WTC11 (cell line): ENCODE results near the gene TSPAN31. TPM values are rescaled to one million over a fixed set of nuclear protein-coding genes. Genes with fewer than 3 reads are reported as not detected.

Source experiments
- ATAC-seq: fragments of 200-7000 bp; cut with Tn5 transposase; 2 replicates; pipeline ENCODE4 v1.10.0; 2021; ENCODE audit warnings: mild to moderate bottlenecking, moderate library complexity
- CTCF ChIA-PET: fragments of 300-600 bp; sonication (Branson Sonifier 250); formaldehyde crosslinking; loops from one replicate; lab custom pipeline; 2021; ENCODE audit warnings: antibody characterized with exemption; lab: Charles Lee
- POLR2A ChIA-PET: fragments of 350-600 bp; sonication (Branson Sonifier 250); formaldehyde crosslinking; loops from one replicate; lab custom pipeline; 2021; ENCODE audit warnings: antibody characterized with exemption; lab: Charles Lee
- DNase-seq: peaks from one replicate; pipeline ENCODE4 v3.0.0; 2021; ENCODE audit warnings: low spot score
- H3K27ac Mint-ChIP-seq: 2 replicates; pipeline ENCODE4 v1.8.0; 2021; ENCODE audit warnings: mixed read lengths
- H3K27me3 Mint-ChIP-seq: 2 replicates; pipeline ENCODE4 v1.8.0; 2021; ENCODE audit warnings: low read depth, mild to moderate bottlenecking, moderate library complexity, mixed read lengths
- H3K36me3 Mint-ChIP-seq: 2 replicates; pipeline ENCODE4 v1.8.0; 2021; ENCODE audit warnings: mixed read lengths
- H3K4me1 Mint-ChIP-seq: 2 replicates; pipeline ENCODE4 v1.8.0; 2022; ENCODE audit warnings: mixed read lengths
- H3K4me3 Mint-ChIP-seq: 2 replicates; pipeline ENCODE4 v1.8.0; 2021; ENCODE audit warnings: mild to moderate bottlenecking, moderate library complexity, mixed read lengths
- H3K9me3 Mint-ChIP-seq: 2 replicates; pipeline ENCODE4 v1.8.0; 2021; ENCODE audit warnings: mixed read lengths
- ARID4B ChIP-seq: sonication (generic); formaldehyde crosslinking; IDR thresholded peaks from 2 replicates; pipeline ENCODE4 v1.8.0; 2023; ENCODE audit warnings: missing genetic modification reagents, mild to moderate bottlenecking, borderline replicate concordance
- E2F1 ChIP-seq: sonication (generic); formaldehyde crosslinking; IDR thresholded peaks from 2 replicates; pipeline ENCODE4 v1.8.0; 2022; ENCODE audit warnings: mild to moderate bottlenecking, missing genetic modification reagents
- E2F5 ChIP-seq: sonication (generic); formaldehyde crosslinking; IDR thresholded peaks from 2 replicates; pipeline ENCODE4 v1.8.1; 2022; ENCODE audit warnings: mild to moderate bottlenecking, moderate library complexity, missing genetic modification reagents
- EMX1 ChIP-seq: fragments of 250-450 bp; sonication (Bioruptor Pico); IDR thresholded peaks from 2 replicates; pipeline ENCODE4 v1.8.0; 2021; ENCODE audit warnings: mild to moderate bottlenecking
- ETV6 ChIP-seq: sonication (generic); formaldehyde crosslinking; IDR thresholded peaks from 2 replicates; pipeline ENCODE4 v1.8.1; 2022; ENCODE audit warnings: mild to moderate bottlenecking, missing genetic modification reagents
- FOXP4 ChIP-seq: sonication (generic); formaldehyde crosslinking; IDR thresholded peaks from 2 replicates; pipeline ENCODE4 v1.8.0; 2022; ENCODE audit warnings: mild to moderate bottlenecking, missing genetic modification reagents
- GABPB1 ChIP-seq: sonication (generic); formaldehyde crosslinking; IDR thresholded peaks from 2 replicates; pipeline ENCODE4 v1.8.1; 2023; ENCODE audit warnings: mild to moderate bottlenecking, missing genetic modification reagents
- HMGA2 ChIP-seq: fragments of 250-450 bp; sonication (Bioruptor Pico); IDR thresholded peaks from 2 replicates; pipeline ENCODE4 v1.4.0; 2021; ENCODE audit warnings: mild to moderate bottlenecking, moderate library complexity
- JUN ChIP-seq: sonication (generic); formaldehyde crosslinking; IDR thresholded peaks from 2 replicates; pipeline ENCODE4 v1.8.0; 2023; ENCODE audit warnings: mild to moderate bottlenecking, missing genetic modification reagents
- KAT7 ChIP-seq: sonication (generic); formaldehyde crosslinking; IDR thresholded peaks from 2 replicates; pipeline ENCODE4 v1.8.1; 2023; ENCODE audit warnings: missing genetic modification reagents, mild to moderate bottlenecking, borderline replicate concordance
- MXD4 ChIP-seq: fragments of 250-450 bp; sonication (Bioruptor Pico); IDR thresholded peaks from 2 replicates; pipeline ENCODE4 v1.8.0; 2021; ENCODE audit warnings: mild to moderate bottlenecking, moderate library complexity, borderline replicate concordance
- NR3C1 ChIP-seq: sonication (generic); formaldehyde crosslinking; conservative IDR thresholded peaks from 2 replicates; pipeline ENCODE4 v1.8.1; 2023; ENCODE audit warnings: low read depth, mild to moderate bottlenecking, missing genetic modification reagents
- PREB ChIP-seq: sonication (generic); formaldehyde crosslinking; IDR thresholded peaks from 2 replicates; pipeline ENCODE4 v1.8.1; 2022; ENCODE audit warnings: mild to moderate bottlenecking, missing genetic modification reagents, moderate library complexity, borderline replicate concordance
- PRRX2 ChIP-seq: fragments of 250-450 bp; sonication (Bioruptor Pico); IDR thresholded peaks from 2 replicates; pipeline ENCODE4 v1.8.0; 2021; ENCODE audit warnings: mild to moderate bottlenecking
- STAT6 ChIP-seq: sonication (generic); formaldehyde crosslinking; conservative IDR thresholded peaks from 2 replicates; pipeline ENCODE4 v1.8.1; 2023; ENCODE audit warnings: mild to moderate bottlenecking, low read depth, missing genetic modification reagents, moderate library complexity
- TCF7 ChIP-seq: sonication (generic); formaldehyde crosslinking; IDR thresholded peaks from 2 replicates; pipeline ENCODE4 v1.8.0; 2022; ENCODE audit warnings: mild to moderate bottlenecking, low read depth, missing genetic modification reagents, moderate library complexity
- TEAD1 ChIP-seq: sonication (generic); formaldehyde crosslinking; IDR thresholded peaks from 2 replicates; pipeline ENCODE4 v1.8.0; 2022; ENCODE audit warnings: mild to moderate bottlenecking, missing genetic modification reagents
- TEAD4 ChIP-seq: sonication (generic); formaldehyde crosslinking; IDR thresholded peaks from 2 replicates; pipeline ENCODE4 v1.8.0; 2022; ENCODE audit warnings: mild to moderate bottlenecking, missing genetic modification reagents
- USF1 ChIP-seq: sonication (generic); formaldehyde crosslinking; IDR thresholded peaks from 2 replicates; pipeline ENCODE4 v1.8.0; 2022; ENCODE audit warnings: mild to moderate bottlenecking, missing genetic modification reagents
- ZBTB43 ChIP-seq: sonication (generic); formaldehyde crosslinking; IDR thresholded peaks from 2 replicates; pipeline ENCODE4 v1.8.1; 2023; ENCODE audit warnings: mild to moderate bottlenecking, missing genetic modification reagents
- ZNF121 ChIP-seq: sonication (generic); formaldehyde crosslinking; IDR thresholded peaks from 2 replicates; pipeline ENCODE4 v1.8.0; 2023; ENCODE audit warnings: missing genetic modification reagents
- ZNF138 ChIP-seq: sonication (generic); formaldehyde crosslinking; conservative IDR thresholded peaks from 2 replicates; pipeline ENCODE4 v1.8.1; 2022; ENCODE audit warnings: mild to moderate bottlenecking, moderate library complexity, missing genetic modification reagents
- ZNF396 ChIP-seq: fragments of 250-450 bp; sonication (Bioruptor Pico); IDR thresholded peaks from 2 replicates; pipeline ENCODE4 v1.8.0; 2021; ENCODE audit warnings: mild to moderate bottlenecking, moderate library complexity, borderline replicate concordance
- ZNF423 ChIP-seq: fragments of 250-450 bp; sonication (Bioruptor Pico); IDR thresholded peaks from 2 replicates; pipeline ENCODE4 v2.1.2; 2022; ENCODE audit warnings: mild to moderate bottlenecking, moderate library complexity
- total RNA-seq: library from RNA; stranded (reverse); gene quantifications from 3 replicates; pipeline ENCODE4 v1.2.3, GENCODE V29; 2021

The TSPAN31 gene
- total RNA-seq, 1 experiment from 2014 or later = 9.9 TPM

GRCh38 chr12:57754411-57755193 is 9.8 kb downstream of the TSPAN31 start, which contains the start of gene MARCHF9 (continued):
- TF ChIP-seq PREB = no peak
- no peak for TF ChIP-seq TCF7 (CRISPR knock-in tag)
- TF ChIP-seq ZBTB43 = peak; percentile 97; the same call in 1 of the 2 replicates
- TF ChIP-seq JUN = no peak
- no peak for TF ChIP-seq E2F5 (CRISPR knock-in tag)
- no peak for TF ChIP-seq GABPB1 (CRISPR knock-in tag)
- no peak for TF ChIP-seq USF1 (CRISPR knock-in tag)
- TF ChIP-seq STAT6 = no peak
- TF ChIP-seq KAT7 = no peak
- no peak for TF ChIP-seq ZNF121 (CRISPR knock-in tag)
- no peak for TF ChIP-seq ETV6 (CRISPR knock-in tag)
- no peak for TF ChIP-seq E2F1 (CRISPR knock-in tag)
- TF ChIP-seq TEAD4 (CRISPR knock-in tag) = no peak
- TF ChIP-seq ZNF423 (CRISPR knock-in tag) = no peak
- TF ChIP-seq, all 79 proteins: peak for 4

- Mint-ChIP-seq H3K4me1 (peaks cover 48% of the 10 kb centered on the region), H3K4me3 (no peak overlapping the region), H3K9me3 (no peaks in the 10 kb centered on the region), H3K27me3 (peaks cover 68% of the 10 kb centered on the region), H3K36me3 (peaks cover 15% of the 10 kb centered on the region), H3K27ac (no peak overlapping the region)
- DNase-seq (no peak), ATAC-seq (no peak)
- CTCF ChIA-PET = no interaction called here
- POLR2A ChIA-PET = no interaction called here
- no peak for TF ChIP-seq ARID4B (CRISPR knock-in tag)
- TF ChIP-seq MXD4 (CRISPR knock-in tag) = no peak
- TF ChIP-seq PRRX2 = no peak
- no peak for TF ChIP-seq HMGA2 (CRISPR knock-in tag)
- no peak for TF ChIP-seq NR3C1 (CRISPR knock-in tag)
- TF ChIP-seq EMX1 = no peak
- no peak for TF ChIP-seq ZNF423 (CRISPR knock-in tag)
- TF ChIP-seq ZNF138 (CRISPR knock-in tag) = no peak
- no peak for TF ChIP-seq TEAD1
- TF ChIP-seq FOXP4 (CRISPR knock-in tag) = no peak
- no peak for TF ChIP-seq ZNF396 (CRISPR knock-in tag)
These were observed 10.3 kb downstream of the TSPAN31 start for GRCh38 chr12:57755194-57755453.
